HG03139 (cell line): ENCODE results near the gene NUP160.
A peak's percentile ranks its signal among the peaks of the same experiment; 100 is the strongest.
"Not testable (repeated sequence)": the region's sequence is repeated elsewhere in the genome, so short reads cannot be mapped to it uniquely, and the experiment has no call there.

Source experiments
- ATAC-seq: cut with Tn5 transposase; IDR thresholded peaks from one replicate; pipeline ENCODE4 v1.9.1; 2021; ENCODE audit not compliant: unreplicated experiment

Gene NUP160

GRCh38 chr11:47791774-47792430 lies 56.2 kb downstream of the NUP160 start:
- no peak for ATAC-seq

DNA sequence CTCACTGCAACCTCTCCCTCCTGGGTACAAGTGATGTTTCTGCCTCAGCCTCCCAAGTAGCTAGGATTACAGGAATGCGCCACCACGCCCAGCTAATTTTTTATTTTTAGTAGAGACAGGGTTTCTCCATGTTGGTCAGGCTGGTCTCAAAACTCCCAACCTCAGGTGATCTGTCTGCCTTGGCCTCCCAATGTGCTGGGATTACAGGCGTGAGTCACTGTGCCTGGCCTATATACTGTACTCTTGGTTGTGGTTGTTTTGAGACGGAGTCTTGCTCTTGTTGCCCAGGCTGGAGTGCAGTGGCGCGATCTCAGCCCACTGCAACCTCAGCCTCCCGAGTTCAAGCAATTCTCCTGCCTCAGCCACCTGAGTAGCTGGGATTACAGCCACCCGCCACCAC lies 58.1 kb downstream of the NUP160 start:
- not testable (repeated sequence) for ATAC-seq

GRCh38 chr11:47788181-47788580 lies 60.0 kb downstream of the NUP160 start:
- ATAC-seq, result no peak

GRCh38 chr11:47786373-47786772 lies 61.8 kb downstream of the NUP160 start:
- ATAC-seq, result no peak

DNA sequence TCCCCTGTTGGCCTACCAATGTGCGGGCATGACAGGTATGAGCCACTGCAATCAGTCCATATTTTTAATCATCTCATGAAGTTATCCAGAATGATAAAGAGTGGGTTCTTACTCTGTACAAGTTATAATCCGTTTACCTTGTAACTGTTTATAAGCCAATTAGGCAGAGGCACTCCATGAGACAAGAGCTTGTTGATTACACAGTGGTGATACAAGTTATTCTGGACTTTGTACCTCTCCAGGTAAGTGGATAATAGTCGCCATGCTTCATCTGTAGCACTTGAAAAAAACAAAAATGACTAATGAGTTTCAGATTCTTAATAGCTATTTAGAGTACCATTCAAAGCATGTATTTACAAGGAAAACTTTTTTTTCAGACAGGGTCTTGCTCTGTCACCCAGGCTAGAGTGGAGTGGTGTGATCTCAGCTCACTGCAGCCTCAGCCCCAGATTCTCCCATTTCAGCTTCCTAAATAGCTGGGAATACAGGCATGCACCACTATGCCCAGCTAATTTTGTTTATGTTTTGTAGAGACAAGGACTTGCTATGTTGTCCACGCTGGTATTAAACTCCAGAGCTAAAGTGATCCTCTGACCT lies 63.3 kb downstream of the NUP160 start:
- ATAC-seq, result no peak

DNA sequence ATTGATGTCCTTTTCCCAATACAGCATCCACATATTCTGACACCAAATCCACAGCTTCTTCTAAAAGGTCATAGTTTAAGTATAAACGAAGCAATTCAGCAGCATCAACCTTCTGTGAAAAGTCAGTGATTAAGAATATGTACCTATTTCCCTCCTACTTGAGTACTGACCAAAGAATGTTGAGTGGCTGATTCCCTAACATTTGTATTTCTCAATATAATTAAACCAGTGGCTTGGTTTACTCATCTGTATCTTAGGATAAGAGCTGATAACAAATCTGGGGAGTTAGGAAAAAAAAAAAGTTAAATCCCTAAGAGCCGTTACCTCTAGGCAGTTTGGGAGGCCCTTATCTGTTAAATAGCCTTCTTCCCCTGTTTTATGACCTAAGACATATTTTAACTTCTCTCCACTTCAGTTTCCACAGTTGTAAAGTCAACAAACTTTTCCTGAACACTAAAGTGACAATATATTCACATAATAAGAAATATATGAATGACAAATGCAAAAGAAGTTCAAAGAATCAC lies 65.0 kb downstream of the NUP160 start:
- no peak for ATAC-seq

DNA sequence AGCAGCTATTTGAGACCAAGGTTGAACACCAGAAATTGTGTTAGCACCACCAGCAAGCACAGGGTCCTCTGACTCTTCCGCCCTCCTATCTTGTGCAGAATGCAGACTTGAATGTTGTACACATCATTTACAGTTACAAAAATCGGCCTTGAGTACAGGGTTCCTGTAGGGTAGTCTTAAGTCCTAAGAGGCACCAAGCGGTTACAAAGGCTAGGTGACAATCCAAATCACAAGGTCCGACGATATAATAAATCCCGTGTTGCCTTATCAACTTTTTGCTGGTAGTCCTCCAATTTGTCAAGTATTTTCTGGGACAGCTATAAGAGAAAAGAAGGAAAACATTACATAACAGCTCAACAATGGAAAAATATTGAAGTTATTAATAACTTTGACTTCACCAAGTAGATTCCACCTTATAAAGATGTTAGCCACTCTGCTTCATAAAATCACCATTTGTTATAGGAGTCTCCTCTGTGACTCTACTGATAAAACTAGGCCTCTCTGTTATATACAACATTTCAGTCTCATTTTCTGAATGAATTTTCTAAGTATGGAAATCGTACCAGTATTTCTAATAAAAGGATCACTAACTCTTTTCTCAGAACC lies 69.2 kb downstream of the NUP160 start:
- no peak for ATAC-seq

DNA sequence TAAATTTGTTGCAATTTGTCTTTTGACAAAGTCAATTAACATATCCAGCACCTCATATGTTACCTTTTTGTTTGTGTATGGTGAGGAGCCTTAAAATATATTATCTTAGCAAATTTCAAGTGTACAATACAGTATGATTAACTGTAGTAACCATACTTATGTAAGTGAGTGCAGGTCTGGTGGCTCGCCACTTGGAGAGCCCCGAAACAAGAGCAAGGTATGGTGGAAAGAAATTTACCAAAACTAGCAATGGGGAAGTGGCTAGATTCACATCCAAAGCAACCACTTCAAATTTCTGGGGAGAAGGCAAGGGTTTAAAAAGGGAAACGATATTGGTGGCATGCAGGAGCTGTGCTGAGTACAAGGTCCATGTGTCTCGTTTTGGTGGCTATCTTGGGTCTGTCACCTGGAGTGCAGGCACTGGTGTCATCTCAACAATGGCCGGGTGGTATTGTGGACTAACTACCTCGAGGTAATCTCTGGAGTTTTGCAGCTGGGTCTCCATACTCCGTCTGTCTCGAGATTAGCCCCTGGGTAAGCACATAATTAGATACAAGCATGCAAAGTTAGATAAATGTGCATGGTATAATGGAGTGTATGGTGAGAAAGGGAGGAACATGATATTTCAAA lies 72.8 kb downstream of the NUP160 start:
- ATAC-seq, result no peak

DNA sequence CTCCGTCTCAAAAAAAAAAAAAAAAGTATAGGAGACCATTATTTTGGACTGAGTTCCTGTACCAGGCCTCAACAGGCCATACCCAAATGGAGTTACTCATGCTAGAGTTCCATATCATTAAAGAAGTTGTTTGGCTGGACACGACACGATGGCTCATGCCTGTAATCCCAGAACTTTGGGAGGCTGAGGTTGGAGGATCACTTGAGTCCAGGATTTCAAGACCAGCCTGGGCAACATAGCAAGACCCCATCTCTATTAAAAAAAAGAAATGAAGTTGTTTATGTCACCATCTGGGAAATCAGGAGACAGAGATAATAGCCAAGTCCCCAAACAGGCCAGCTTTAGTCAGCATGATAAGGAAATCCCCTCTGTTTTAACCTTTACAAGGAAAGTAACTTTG lies 74.3 kb downstream of the NUP160 start:
- no peak for ATAC-seq

GRCh38 chr11:47769556-47769955 lies 78.6 kb downstream of the NUP160 start:
- not testable (repeated sequence) for ATAC-seq

DNA sequence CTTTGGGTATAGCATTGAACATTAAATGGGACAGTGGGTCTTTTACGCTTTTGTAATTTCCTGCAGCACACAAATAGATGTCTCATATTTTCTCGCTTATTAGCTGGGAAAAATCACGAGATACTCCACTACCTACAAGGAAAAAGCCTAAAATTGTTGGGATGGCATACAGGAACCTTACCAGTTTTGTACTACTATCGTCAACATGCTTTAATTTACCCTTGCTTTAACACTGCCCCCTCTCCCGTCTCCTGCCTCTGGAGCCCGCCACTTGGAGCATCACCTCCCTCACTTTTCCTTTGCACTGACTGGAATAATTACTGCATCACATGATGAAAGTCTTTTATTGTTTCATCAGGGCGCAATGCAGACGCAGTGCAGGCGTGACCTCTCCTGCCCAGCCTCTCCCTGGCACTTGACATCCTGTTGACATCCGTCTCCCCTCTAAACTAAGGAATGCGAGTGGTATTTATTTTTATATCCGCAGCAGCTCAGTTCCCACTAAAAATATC lies 80.0 kb downstream of the NUP160 start:
- no peak for ATAC-seq

DNA sequence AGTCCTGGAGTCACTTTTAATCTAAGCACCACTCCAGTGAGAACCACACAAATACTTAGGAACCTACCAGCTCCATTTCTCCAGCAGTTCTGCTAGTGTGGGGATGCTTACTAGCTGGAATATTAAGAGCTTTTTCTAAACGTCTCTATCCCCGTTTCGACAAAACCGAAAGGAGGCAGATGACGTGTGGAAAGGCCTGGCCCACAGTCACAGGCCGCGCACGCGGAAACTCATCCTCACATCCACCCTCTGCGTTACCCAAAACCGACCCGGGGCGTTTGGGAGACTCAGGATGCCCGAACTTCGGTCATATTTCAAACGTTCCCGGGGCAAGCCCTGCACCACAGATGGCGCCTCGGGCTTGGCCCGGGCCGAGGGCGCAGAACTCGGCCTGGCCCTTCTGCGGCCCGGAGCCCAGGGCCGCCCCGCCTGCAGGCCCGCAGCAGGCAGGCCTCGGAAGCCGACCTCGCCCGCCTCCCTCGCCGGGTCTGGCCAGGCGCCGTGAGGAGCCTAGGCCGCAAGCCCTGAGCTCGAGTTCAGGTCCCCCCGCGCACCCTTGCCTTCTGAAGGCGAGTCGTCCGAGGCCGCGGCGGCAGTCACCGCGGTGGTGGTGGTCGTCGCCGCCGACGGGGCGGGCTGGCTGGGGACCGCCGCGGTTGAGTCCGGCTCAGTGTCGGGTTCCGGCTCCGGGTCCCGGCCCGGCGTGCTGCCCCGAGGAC lies 81.5 kb downstream of the NUP160 start:
- peak; percentile 32 for ATAC-seq

GRCh38 chr11:47765086-47765485 lies 83.1 kb downstream of the NUP160 start:
- no peak for ATAC-seq

DNA sequence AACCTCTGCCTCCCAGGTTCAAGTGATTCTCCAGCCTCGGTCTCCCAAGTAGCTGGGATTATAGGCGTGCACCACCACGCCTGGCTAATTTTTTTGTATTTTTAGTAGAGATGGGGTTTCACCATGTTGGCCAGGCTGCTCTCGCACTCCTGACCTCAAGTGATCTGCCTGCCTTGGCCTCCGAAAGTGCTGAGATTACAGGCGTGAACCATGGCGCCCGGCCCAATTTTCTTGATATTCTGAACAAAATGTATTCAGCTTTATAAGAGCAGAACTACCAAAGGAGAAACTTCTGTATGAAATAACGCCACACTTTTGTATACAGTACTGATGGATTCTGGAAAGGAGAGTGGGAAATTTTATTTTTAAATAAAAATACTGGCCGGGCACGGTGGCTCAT lies 88.9 kb downstream of the NUP160 start:
- ATAC-seq, result not testable (repeated sequence)

DNA sequence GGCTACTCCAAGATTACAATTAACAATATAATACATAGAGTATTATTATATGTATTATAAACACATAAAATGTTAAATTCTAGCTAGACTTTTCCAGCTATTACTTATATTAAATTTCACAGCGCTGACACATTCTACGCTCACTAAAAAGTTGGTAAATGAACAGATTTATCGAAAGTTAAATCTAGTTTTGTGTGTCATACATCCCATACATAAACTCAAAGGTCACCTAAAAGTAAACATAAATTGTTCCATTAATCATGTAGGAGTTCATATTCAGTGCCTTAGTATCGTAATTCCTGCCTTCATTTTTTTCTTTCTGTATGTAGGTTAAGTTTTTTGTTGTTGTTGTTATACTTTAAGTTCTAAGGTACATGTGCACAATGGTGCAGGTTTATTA lies 91.9 kb downstream of the NUP160 start:
- ATAC-seq, result no peak

- no peak for ATAC-seq
Measured at GRCh38 chr11:47750725-47751124, 97.4 kb downstream of the NUP160 start.

GRCh38 chr11:47742494-47742893 lies 105.7 kb downstream of the NUP160 start:
- ATAC-seq, result not testable (repeated sequence)

GRCh38 chr11:47737817-47738216 lies 110.3 kb downstream of the NUP160 start:
- not testable (repeated sequence) for ATAC-seq

DNA sequence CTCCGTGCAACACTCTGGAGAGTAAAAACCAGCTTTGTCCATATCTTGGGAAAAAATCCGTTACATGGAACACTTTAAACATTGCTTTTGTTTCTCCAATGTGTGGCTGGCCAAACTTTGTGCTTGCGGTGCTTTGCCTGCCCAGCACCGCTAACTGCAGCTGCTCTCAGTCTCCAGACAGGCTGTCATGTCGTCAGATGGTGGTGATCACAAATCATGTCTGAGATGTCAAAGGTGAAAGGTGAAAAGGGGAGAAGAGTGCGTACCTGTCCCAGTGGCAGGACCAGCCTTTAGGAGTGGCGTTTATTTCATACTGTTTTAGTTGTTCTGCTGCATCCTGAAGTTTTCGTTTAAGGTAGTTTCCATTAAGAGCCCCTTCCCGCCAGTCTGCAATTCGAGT lies 115.9 kb downstream of the NUP160 start:
- no peak for ATAC-seq

GRCh38 chr11:47731475-47731874 lies 116.7 kb downstream of the NUP160 start:
- ATAC-seq, result no peak
